HepG2 (cell line): ENCODE data around the gene PCIF1. TPM values are rescaled to one million over a fixed set of nuclear protein-coding genes. Genes with fewer than 3 reads are reported as not detected.

Source experiments
- CEBPG ChIP-seq: IDR thresholded peaks from 2 replicates; pipeline ENCODE4 v1.6.1; 2016
- CHCHD3 ChIP-seq: sonication (generic); formaldehyde crosslinking; IDR thresholded peaks from 2 replicates; pipeline ENCODE4 v1.8.0; 2022; ENCODE audit warnings: mild to moderate bottlenecking, missing genetic modification reagents, moderate library complexity
- DMTF1 ChIP-seq: sonication (generic); formaldehyde crosslinking; IDR thresholded peaks from 2 replicates; pipeline ENCODE4 v1.4.0; 2020; ENCODE audit warnings: mild to moderate bottlenecking, missing genetic modification reagents
- FIP1L1 ChIP-seq: fragments of 200-400 bp; formaldehyde crosslinking; IDR thresholded peaks from 2 replicates; pipeline ENCODE4 v1.6.1; 2018; ENCODE audit warnings: low read depth, mild to moderate bottlenecking, low read length, moderate library complexity, borderline replicate concordance; ENCODE audit not compliant: insufficient read depth
- NFKBIZ ChIP-seq: IDR thresholded peaks from 2 replicates; pipeline ENCODE4 v1.6.1; 2018; ENCODE audit warnings: missing genetic modification reagents, missing compliant biosample characterization
- NR0B2 ChIP-seq: sonication (generic); formaldehyde crosslinking; IDR thresholded peaks from 2 replicates; pipeline ENCODE4 v1.4.0; 2020; ENCODE audit warnings: mild to moderate bottlenecking, missing genetic modification reagents
- POGZ ChIP-seq: sonication (generic); formaldehyde crosslinking; IDR thresholded peaks from 2 replicates; pipeline ENCODE4 v1.4.0; 2020; ENCODE audit warnings: mild to moderate bottlenecking, missing genetic modification reagents
- SP2 ChIP-seq: sonication (generic); formaldehyde crosslinking; IDR thresholded peaks from 2 replicates; pipeline ENCODE4 v1.5.1; 2020; ENCODE audit warnings: mild to moderate bottlenecking, missing genetic modification reagents
- ZBTB2 ChIP-seq: sonication (generic); formaldehyde crosslinking; IDR thresholded peaks from 2 replicates; pipeline ENCODE4 v1.8.0; 2022; ENCODE audit warnings: low read depth, missing genetic modification reagents
- ZBTB7B ChIP-seq: sonication (generic); formaldehyde crosslinking; IDR thresholded peaks from 2 replicates; pipeline ENCODE4 v1.4.0; 2020; ENCODE audit warnings: missing genetic modification reagents
- ZFP41 ChIP-seq: sonication (generic); formaldehyde crosslinking; IDR thresholded peaks from 2 replicates; pipeline ENCODE4 v1.4.0; 2020; ENCODE audit warnings: mild to moderate bottlenecking, missing genetic modification reagents, borderline replicate concordance
- ZKSCAN1 ChIP-seq: fragments of 150-350 bp; IDR thresholded peaks from 2 replicates; pipeline ENCODE4 v1.6.1; 2014; ENCODE audit warnings: low read length
- ZNF749 ChIP-seq: sonication (generic); formaldehyde crosslinking; IDR thresholded peaks from 2 replicates; pipeline ENCODE4 v1.8.0; 2022; ENCODE audit warnings: mild to moderate bottlenecking, missing genetic modification reagents, moderate library complexity, borderline replicate concordance
- ZNF879 ChIP-seq: sonication (generic); formaldehyde crosslinking; IDR thresholded peaks from 2 replicates; pipeline ENCODE4 v1.8.1; 2023; ENCODE audit warnings: missing genetic modification reagents
- polyA plus RNA-seq, 8 experiments: library from polyadenylated mRNA; depleted of rRNA in 3 of 8; stranded (reverse) in 7 of 8; unstranded in 1 of 8; fragments of >200 nt; fragmentation: Illumina TruSeq in 4 of 8; extraction: Trizol in 4 of 8; gene quantifications; 2 replicates each; pipeline versions ENCODE4 v1.2.1 to v1.2.3, GENCODE V29; 2011 to 2016; ENCODE audit warnings: low read depth in 4 of 8, missing spikeins in 1 of 8, mixed read lengths in 1 of 8; ENCODE audit not compliant: insufficient read depth in 1 of 8
- total RNA-seq, 5 experiments: library from RNA; depleted of rRNA; stranded (reverse); fragments of >200 nt; fragmentation: Illumina TruSeq; extraction: Trizol; gene quantifications; 2 replicates each; pipeline ENCODE4 v1.2.3, GENCODE V29; 2016; ENCODE audit warnings: low read depth in 1 of 5
- TF ChIP-seq, protein P1 (sequence below): sonication (generic); formaldehyde crosslinking; IDR thresholded peaks from 2 replicates; pipeline ENCODE4 v1.4.0; 2020; ENCODE audit warnings: missing genetic modification reagents, borderline replicate concordance

PCIF1 gene
- total and polyA plus RNA-seq, 2 of the 13 experiments (the other 11 are each of a cell fraction or from before 2014, with no cell fraction given) = 20.9 to 24.4 TPM

DNA sequence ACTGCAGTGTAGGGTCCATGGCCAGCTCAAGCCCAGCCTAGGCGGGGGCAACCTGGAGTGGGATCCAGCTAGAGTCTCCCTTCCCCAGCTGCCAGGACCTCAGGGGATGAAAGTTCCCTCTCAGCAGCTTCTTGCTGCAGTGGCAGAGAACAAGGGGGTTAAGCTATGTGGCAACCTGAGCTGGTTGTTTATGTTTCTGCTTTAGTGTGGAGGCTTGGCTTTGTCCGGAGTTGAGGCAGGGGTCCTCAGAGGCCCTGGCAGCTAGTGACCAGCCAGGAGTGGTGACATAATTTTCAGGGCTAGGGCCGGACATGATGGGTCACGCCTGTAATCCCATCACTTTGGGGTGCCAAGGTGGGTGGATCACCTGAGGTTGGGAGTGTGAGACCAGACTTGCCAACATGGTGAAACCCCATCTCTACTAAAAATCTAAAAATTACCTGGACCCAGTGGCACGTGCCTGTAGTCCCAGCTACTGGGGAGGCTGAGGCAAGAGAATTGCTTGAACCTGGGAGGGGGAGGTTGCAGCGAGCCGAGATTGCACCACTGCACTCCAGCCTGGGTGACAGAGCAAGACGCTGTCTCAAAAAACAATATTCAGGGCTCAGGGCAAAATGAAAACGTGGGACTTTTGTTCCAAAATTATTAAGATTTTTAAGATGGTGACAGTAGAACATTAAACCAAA, 8.5 kb upstream of the PCIF1 start (continued):
- TF ChIP-seq ZNF879 (CRISPR knock-in tag) = no peak
- TF ChIP-seq, protein P1, sequence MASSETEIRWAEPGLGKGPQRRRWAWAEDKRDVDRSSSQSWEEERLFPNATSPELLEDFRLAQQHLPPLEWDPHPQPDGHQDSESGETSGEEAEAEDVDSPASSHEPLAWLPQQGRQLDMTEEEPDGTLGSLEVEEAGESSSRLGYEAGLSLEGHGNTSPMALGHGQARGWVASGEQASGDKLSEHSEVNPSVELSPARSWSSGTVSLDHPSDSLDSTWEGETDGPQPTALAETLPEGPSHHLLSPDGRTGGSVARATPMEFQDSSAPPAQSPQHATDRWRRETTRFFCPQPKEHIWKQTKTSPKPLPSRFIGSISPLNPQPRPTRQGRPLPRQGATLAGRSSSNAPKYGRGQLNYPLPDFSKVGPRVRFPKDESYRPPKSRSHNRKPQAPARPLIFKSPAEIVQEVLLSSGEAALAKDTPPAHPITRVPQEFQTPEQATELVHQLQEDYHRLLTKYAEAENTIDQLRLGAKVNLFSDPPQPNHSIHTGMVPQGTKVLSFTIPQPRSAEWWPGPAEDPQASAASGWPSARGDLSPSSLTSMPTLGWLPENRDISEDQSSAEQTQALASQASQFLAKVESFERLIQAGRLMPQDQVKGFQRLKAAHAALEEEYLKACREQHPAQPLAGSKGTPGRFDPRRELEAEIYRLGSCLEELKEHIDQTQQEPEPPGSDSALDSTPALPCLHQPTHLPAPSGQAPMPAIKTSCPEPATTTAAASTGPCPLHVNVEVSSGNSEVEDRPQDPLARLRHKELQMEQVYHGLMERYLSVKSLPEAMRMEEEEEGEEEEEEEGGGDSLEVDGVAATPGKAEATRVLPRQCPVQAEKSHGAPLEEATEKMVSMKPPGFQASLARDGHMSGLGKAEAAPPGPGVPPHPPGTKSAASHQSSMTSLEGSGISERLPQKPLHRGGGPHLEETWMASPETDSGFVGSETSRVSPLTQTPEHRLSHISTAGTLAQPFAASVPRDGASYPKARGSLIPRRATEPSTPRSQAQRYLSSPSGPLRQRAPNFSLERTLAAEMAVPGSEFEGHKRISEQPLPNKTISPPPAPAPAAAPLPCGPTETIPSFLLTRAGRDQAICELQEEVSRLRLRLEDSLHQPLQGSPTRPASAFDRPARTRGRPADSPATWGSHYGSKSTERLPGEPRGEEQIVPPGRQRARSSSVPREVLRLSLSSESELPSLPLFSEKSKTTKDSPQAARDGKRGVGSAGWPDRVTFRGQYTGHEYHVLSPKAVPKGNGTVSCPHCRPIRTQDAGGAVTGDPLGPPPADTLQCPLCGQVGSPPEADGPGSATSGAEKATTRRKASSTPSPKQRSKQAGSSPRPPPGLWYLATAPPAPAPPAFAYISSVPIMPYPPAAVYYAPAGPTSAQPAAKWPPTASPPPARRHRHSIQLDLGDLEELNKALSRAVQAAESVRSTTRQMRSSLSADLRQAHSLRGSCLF = 0 out of 2 replicates have a peak, but pooled peaks have one; percentile 54
- no peak for TF ChIP-seq ZBTB2 (CRISPR knock-in tag)
- no peak for TF ChIP-seq ZKSCAN1
- TF ChIP-seq ZBTB7B = 0 out of 2 replicates have a peak, but pooled peaks have one; percentile 55
- TF ChIP-seq ZFP41 (CRISPR knock-in tag) = no peak
- no peak for TF ChIP-seq SP2 (CRISPR knock-in tag)
- TF ChIP-seq FIP1L1 = no peak
- TF ChIP-seq NR0B2 = no peak
- peak; percentile 57; the same call in 1 of the 2 replicates for TF ChIP-seq CEBPG (CRISPR knock-in tag)
- TF ChIP-seq NFKBIZ (CRISPR knock-in tag) = no peak
- TF ChIP-seq DMTF1 = no peak
- no peak for TF ChIP-seq POGZ (CRISPR knock-in tag)
- no peak for TF ChIP-seq CHCHD3 (CRISPR knock-in tag)
- no peak for TF ChIP-seq ZNF749 (CRISPR knock-in tag)
